HS-5 (cell line): ENCODE results near the gene DOK6.
"Not testable (repeated sequence)": the region's sequence is repeated elsewhere in the genome, so short reads cannot be mapped to it uniquely, and the experiment has no call there.

Experiments used
- DNase-seq: peaks from one replicate; pipeline ENCODE4 v3.0.0-alpha.2; 2012; ENCODE audit warnings: low read depth

DOK6 gene

GRCh38 chr18:69814861-69815385, 414.2 kb downstream of the DOK6 start:
- DNase-seq: no peak

GRCh38 chr18:69817335-69817940, 416.8 kb downstream of the DOK6 start:
- peak; percentile 47 for DNase-seq

DNA sequence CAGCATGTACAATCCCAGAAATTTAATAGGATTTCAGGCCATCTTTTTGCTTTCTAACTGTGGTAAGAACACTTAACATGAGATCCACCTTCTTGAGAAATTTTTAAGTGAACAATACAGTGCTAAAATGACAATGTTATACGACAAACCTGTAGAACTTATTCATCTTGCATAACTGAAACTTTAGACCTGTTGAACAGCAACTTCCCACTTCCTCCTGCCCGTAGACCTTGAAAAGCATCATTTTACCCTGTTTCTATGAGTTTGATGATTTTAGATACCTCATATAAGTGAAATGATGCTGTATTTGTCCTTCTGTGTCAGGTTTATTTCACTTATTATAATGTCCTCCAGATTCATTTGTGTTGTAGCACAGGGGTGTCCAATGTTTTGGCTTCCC, 418.8 kb downstream of the DOK6 start:
- DNase-seq: no peak

GRCh38 chr18:69820538-69820937, 419.9 kb downstream of the DOK6 start:
- no peak for DNase-seq

- no peak for DNase-seq
Observed at GRCh38 chr18:69830189-69830588, 429.5 kb downstream of the DOK6 start.

DNA sequence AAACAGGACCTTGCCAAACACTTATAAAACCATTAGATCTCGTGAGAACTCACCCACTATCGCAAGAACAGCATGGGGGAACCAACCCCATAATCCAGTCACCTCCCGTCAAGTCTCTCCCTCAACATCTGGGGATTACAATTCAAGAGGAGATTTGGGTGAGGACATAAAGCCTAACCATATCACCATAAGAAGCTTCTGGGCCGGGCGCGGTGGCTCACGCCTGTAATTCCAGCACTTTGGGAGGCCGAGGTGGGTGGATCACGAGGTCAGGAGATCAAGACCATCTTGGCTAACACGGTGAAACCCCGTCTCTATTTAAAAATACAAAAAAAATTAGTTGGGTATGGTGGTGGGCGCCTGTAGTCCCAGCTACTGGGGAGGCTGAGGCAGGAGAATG, 434.3 kb downstream of the DOK6 start:
- DNase-seq: not testable (repeated sequence)

DNA sequence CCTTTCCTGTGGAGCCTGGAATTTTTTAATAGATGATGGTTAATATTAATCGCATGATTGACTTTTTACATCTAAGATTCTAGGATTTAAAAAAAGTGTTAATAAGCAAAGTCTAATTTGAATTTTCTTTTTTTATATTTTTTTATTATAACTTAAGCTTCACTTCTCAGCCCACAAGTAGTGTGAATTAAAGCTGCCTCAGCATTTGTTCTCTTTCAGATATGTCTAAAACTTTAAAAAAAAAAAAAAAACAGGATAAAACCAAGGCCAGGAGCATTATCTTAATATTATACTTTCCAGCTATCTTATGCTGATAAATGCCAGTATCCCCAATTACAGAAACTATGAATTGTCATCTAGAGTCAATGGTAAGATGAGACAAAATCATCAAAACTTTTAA, 437.3 kb downstream of the DOK6 start:
- DNase-seq: no peak

DNA sequence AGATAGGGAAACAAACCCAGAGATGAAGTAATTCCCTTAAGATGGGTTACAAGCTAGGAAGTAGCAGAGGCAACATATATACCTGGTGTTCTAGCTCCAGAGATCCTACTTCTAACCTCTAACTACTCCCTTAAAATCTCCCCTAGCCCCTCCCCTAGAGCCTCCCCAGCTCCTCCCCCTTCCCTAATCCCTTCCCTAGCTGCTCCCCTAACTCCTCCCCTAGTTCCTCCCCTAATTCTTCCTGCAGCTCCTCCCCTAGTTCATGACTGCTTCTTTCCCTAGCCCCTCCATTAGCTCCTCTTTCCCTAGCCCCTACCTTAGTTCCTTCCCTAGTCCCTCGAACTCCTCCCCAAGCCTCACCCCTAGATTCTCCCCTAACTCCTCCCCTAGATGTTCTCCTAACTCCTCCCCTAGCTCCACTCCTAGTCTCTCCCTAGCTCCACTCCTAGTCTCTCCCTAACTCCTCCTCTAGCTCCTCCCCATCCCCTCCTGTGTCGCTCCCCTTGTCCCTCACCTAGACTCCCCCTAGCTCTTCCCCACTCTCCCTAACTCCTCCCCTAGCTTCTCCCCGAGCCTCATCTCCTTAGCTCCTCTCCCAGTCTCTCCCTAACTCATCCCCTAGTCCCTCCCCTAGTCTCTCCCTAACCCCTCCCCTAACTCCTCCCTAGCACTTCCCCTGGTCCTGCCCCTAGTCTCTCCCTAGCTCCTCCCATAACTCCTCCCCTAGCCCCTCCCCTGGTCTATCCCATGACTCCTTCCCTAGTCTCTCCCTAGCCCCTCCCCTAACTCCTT, 438.1 kb downstream of the DOK6 start:
- no peak for DNase-seq

DNA sequence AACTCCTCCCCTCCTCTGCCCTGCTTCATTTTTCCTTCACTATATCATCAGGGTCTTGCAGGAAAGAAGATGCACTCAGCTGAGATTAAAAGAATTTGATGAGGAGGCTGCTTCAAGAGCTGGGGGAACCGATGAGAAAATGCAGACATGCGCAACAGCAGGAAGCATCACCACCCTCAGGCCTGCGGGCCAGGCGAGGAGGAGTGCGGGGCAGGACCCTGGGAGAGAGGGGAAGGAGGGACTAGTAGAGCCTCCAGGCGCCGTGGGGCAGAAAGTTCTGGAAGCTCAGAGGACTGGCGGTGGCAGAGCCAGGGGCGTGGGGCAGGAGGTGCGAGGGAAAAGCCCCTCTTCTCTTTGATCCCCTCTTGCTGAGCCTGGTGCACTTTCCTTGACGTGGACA, 438.8 kb downstream of the DOK6 start:
- no peak for DNase-seq

GRCh38 chr18:69840001-69840400, 439.3 kb downstream of the DOK6 start:
- no peak for DNase-seq

- no peak for DNase-seq
Observed at GRCh38 chr18:69840445-69840844, 439.8 kb downstream of the DOK6 start.

DNA sequence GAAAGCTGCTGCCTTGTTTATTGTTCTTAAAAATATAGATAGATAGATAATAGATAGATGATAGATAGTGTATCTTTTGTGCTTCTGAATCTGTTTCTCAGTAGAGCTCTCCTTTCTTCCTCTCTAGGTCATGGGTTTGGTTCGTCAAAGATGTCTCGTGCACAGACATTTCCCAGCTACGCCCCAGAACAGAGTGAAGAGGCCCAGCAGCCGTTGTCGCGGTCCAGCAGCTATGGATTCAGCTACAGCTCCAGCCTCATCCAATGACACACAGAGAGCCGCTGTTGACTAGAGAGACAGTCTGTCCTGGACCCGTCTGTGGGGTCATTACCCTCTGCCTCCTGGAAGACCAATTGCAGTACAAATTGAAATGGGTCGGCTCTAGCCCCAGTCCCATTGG, 440.4 kb downstream of the DOK6 start:
- no peak for DNase-seq

DNA sequence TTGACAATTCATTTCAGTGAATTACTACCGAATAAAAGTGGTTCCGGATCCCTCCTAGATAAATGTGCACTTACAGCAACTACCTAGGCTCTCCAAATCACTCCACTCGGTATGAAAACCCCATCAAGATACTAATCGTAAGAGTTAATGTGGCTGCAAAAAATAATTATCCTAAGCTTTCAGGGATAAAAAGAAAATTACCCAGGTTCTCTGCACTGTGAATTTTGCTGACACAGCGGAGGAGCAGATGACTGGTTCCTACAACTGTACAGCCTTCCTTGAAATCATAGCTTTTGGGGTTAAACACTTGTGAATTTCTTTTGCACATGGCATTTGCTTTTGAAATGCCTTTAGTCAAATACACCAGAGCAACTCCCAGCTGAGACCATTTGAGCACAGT, 442.3 kb downstream of the DOK6 start:
- no peak for DNase-seq

DNA sequence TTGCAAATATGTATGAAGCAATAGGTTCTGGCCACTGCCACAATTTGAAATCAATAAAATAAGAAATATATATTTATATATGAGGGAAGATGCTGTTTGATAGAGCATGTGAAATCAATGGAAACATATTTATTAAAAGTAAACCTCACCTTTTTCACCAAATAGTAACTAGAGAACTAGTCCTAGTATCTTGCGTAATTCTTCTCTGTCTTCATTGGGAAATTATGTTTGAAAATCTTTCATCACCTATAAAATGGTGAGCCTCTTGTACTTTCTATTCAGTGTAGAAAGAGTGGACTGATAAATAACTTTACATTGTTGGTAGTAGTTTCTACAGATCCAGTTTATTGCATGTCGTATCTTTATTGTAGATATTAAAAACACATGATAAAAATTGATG, 444.0 kb downstream of the DOK6 start:
- no peak for DNase-seq

DNA sequence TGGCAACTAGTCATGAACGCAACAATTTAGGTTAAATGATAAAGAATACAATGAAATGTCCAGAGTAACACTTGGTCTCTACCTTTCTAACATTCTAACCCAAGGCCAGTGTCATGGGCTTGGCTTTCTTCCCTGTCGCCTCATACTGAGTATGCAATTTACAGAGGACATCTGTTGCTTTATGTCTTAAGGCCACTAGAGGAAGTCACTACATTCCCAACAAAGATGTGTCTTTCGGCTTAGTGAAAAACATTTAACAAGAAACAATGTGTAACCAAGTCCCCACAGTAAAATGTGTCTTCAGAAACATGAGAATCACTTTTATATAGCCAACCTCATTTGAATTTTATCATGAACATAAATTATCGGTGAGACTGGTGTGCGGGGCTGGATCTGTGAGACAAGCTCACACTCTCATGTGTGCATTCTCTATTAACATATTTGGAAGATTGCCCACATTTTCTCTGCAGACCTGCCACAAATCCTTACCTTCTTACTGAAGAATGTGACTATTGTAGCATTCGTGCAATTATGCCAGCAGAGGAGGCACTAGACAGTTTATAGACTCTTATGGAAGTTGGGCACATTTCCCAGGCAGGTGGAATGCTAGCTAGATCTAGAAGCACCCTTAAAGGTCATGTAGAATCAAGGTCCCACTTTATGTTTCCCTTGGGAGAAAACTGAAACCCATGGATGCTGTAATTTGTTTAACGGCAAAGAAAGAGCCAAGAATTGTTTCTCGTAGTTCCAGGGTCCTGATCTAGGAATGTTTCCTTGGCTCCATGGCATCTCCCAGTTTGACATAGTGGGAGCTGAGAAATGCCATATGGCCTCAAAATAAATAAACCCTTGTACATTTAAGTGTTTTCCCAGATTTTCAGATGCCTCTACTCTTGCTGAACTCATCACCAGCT, 445.2 kb downstream of the DOK6 start:
- DNase-seq: no peak

GRCh38 chr18:69853051-69853450, 452.4 kb downstream of the DOK6 start:
- DNase-seq: no peak

- no peak for DNase-seq
Observed at GRCh38 chr18:69854455-69854854, 453.8 kb downstream of the DOK6 start.

- no peak for DNase-seq
Observed at GRCh38 chr18:69858897-69859296, 458.2 kb downstream of the DOK6 start.

GRCh38 chr18:69864802-69865201, 464.1 kb downstream of the DOK6 start:
- DNase-seq: not testable (repeated sequence)

GRCh38 chr18:69865776-69866175, 465.1 kb downstream of the DOK6 start:
- DNase-seq: no peak

- DNase-seq: no peak
Observed at GRCh38 chr18:69866212-69866611, 465.5 kb downstream of the DOK6 start.

DNA sequence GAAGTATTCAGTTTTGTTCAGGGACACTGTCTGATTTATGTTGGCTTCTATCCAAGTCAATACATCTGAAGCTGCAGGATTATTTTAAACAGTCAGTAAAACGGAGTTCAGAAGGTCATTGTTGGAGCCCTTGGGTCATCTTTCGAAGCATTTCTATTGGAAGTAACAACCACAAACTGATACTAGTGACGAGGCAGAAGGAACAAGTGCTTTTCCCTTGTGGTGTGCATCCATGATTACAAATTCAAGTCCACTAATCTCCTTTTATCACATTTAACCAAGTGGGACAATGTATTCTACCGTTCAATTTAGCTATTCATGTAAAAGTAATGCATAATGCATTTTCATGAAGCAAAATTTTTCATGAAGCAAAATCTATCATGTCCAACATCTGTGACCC, 470.0 kb downstream of the DOK6 start:
- no peak for DNase-seq

- no peak for DNase-seq
Observed at GRCh38 chr18:69871363-69871762, 470.7 kb downstream of the DOK6 start.
